Lower leg skin (tissue), 3 donors: ENCODE measurements around the gene ABCF3.

Source experiments
- POLR2A ChIP-seq, 2 donors: fragments of 450-650 bp; IDR thresholded peaks; one replicate each; pipeline ENCODE4 v1.6.1; 2016 to 2017; ENCODE audit warnings: antibody characterized with exemption in 2 of 2, mild to moderate bottlenecking in 1 of 2, moderate library complexity in 1 of 2
- TF ChIP-seq, protein P1 (sequence below), 3 donors: fragments of 450-650 bp; IDR thresholded peaks; one replicate each; pipeline ENCODE4 v1.5.1; 2016; ENCODE audit warnings: antibody characterized with exemption in 3 of 3, mild to moderate bottlenecking in 3 of 3, moderate library complexity in 2 of 3

DNA sequence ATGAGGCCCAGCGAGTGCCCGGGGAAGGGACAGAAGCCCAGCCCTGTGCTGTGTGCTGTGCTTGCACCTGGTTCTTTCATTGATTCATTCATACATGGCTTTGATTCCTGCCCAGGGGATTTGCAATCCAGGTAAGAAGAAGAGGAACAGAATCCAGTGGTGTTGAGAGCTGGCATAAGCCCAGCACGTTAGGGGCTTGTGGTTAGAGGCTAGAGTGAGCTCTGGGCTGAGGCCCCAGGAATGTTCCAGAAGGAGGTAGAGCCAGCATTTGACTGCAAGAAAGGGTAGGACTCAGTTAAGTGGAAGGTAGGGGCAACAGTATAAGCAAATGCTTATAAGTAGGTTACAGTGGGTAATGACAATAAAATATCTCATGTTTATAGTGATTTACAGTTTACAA, 45.7 kb downstream of the ABCF3 start:
- TF ChIP-seq, protein P1, sequence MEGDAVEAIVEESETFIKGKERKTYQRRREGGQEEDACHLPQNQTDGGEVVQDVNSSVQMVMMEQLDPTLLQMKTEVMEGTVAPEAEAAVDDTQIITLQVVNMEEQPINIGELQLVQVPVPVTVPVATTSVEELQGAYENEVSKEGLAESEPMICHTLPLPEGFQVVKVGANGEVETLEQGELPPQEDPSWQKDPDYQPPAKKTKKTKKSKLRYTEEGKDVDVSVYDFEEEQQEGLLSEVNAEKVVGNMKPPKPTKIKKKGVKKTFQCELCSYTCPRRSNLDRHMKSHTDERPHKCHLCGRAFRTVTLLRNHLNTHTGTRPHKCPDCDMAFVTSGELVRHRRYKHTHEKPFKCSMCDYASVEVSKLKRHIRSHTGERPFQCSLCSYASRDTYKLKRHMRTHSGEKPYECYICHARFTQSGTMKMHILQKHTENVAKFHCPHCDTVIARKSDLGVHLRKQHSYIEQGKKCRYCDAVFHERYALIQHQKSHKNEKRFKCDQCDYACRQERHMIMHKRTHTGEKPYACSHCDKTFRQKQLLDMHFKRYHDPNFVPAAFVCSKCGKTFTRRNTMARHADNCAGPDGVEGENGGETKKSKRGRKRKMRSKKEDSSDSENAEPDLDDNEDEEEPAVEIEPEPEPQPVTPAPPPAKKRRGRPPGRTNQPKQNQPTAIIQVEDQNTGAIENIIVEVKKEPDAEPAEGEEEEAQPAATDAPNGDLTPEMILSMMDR (IDR thresholded peaks at IDR 0.05), result no peak
- no peak for TF ChIP-seq POLR2A (IDR thresholded peaks at IDR 0.05)
